GM23338 (cell line): ENCODE data around the gene TMEM255B.

Experiments used
- CREB1 ChIP-seq: fragments of 250-450 bp; sonication (Bioruptor Pico); IDR thresholded peaks from 2 replicates; pipeline ENCODE4 v1.5.0; 2020; ENCODE audit warnings: low read depth, mild to moderate bottlenecking, moderate library complexity
- CTCF ChIP-seq, 2 experiments: fragments of 200-600 bp in 1 of 2; sonication (generic) in 1 of 2; conservative IDR thresholded peaks; 2 replicates each; pipeline versions ENCODE4 v1.5.1 to v1.6.1; 2016 to 2017; ENCODE audit warnings: antibody characterized with exemption in 2 of 2, low read depth in 2 of 2, mild to moderate bottlenecking in 2 of 2, moderate library complexity in 1 of 2
- ETS1 ChIP-seq: IDR thresholded peaks from 2 replicates; pipeline ENCODE4 v1.6.1; 2016; ENCODE audit warnings: antibody characterized with exemption
- EZH2 ChIP-seq: fragments of 200-600 bp; sonication (generic); IDR thresholded peaks from one replicate; pipeline ENCODE4 v1.8.0; 2017; ENCODE audit warnings: antibody characterized with exemption, mild to moderate bottlenecking, low read depth; ENCODE audit not compliant: unreplicated experiment
- EZH2phosphoT487 ChIP-seq: fragments of 200-600 bp; sonication (generic); IDR thresholded peaks from one replicate; pipeline ENCODE4 v1.8.1; 2018; ENCODE audit warnings: antibody characterized with exemption; ENCODE audit not compliant: unreplicated experiment
- JUNB ChIP-seq: IDR thresholded peaks from one replicate; pipeline ENCODE4 v1.6.1; 2016; ENCODE audit warnings: antibody characterized with exemption; ENCODE audit not compliant: unreplicated experiment
- NANOG ChIP-seq: IDR thresholded peaks from 2 replicates; pipeline ENCODE4 v1.6.1; 2016; ENCODE audit warnings: antibody characterized with exemption, borderline replicate concordance
- POLR2AphosphoS5 ChIP-seq: IDR thresholded peaks from 2 replicates; pipeline ENCODE4 v1.6.1; 2016; ENCODE audit warnings: antibody characterized with exemption, low read depth
- STAT1 ChIP-seq: IDR thresholded peaks from one replicate; pipeline ENCODE4 v1.6.1; 2016; ENCODE audit warnings: antibody characterized with exemption; ENCODE audit not compliant: unreplicated experiment
- ZNF114 ChIP-seq: fragments of 250-450 bp; sonication (Bioruptor Pico); IDR thresholded peaks from 2 replicates; pipeline ENCODE4 v1.5.0; 2020; ENCODE audit warnings: mild to moderate bottlenecking, moderate library complexity
- ZNF331 ChIP-seq: fragments of 250-450 bp; sonication (Bioruptor Pico); IDR thresholded peaks from 2 replicates; pipeline ENCODE4 v1.5.0; 2020; ENCODE audit warnings: low read depth, mild to moderate bottlenecking, moderate library complexity
- TF ChIP-seq, protein P1 (sequence below): IDR thresholded peaks from one replicate; pipeline ENCODE4 v1.6.1; 2018; ENCODE audit warnings: antibody characterized with exemption; ENCODE audit not compliant: unreplicated experiment

DNA sequence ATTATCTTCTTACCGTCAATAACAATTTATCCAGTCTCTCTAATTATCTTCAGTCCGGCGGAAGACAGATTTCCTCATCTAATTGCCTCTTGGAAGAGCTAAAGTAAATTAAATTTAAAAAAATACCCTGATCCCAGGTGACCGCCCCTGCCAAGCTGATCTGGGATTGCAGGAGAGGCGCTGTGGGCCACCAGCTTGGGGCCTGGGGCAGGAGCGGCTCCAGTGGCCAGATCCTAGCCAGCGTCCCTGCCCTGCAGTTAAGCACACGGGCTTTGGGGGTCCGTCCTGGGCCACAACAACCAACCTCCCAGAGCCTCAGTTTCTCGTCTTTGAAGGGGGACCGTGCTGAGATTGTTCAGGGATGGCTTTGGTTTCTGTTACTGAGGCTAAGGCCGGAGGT is 12.4 kb upstream of the TMEM255B start:
- TF ChIP-seq CTCF (conservative IDR thresholded peaks at IDR 0.05; ENCODE audit: low read depth in 2 of 2) (no peak), ZNF331 (CRISPR knock-in tag) (no peak), POLR2AphosphoS5 (no peak), EZH2phosphoT487 (no peak), EZH2 (no peak), NANOG (no peak), CREB1 (CRISPR knock-in tag) (no peak), ZNF114 (CRISPR knock-in tag) (no peak), STAT1 (no peak), ETS1 (no peak), JUNB (no peak)
- TF ChIP-seq, protein P1, sequence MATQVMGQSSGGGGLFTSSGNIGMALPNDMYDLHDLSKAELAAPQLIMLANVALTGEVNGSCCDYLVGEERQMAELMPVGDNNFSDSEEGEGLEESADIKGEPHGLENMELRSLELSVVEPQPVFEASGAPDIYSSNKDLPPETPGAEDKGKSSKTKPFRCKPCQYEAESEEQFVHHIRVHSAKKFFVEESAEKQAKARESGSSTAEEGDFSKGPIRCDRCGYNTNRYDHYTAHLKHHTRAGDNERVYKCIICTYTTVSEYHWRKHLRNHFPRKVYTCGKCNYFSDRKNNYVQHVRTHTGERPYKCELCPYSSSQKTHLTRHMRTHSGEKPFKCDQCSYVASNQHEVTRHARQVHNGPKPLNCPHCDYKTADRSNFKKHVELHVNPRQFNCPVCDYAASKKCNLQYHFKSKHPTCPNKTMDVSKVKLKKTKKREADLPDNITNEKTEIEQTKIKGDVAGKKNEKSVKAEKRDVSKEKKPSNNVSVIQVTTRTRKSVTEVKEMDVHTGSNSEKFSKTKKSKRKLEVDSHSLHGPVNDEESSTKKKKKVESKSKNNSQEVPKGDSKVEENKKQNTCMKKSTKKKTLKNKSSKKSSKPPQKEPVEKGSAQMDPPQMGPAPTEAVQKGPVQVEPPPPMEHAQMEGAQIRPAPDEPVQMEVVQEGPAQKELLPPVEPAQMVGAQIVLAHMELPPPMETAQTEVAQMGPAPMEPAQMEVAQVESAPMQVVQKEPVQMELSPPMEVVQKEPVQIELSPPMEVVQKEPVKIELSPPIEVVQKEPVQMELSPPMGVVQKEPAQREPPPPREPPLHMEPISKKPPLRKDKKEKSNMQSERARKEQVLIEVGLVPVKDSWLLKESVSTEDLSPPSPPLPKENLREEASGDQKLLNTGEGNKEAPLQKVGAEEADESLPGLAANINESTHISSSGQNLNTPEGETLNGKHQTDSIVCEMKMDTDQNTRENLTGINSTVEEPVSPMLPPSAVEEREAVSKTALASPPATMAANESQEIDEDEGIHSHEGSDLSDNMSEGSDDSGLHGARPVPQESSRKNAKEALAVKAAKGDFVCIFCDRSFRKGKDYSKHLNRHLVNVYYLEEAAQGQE, result no peak
